GM19467 (cell line): ENCODE measurements around the gene ENKUR.
A peak's percentile ranks its signal among the peaks of the same experiment; 100 is the strongest.

Experiments used
- ATAC-seq: cut with Tn5 transposase; IDR thresholded peaks from one replicate; pipeline ENCODE4 v1.9.1; 2021; ENCODE audit warnings: mild to moderate bottlenecking, moderate library complexity; ENCODE audit not compliant: unreplicated experiment

The ENKUR gene

GRCh38 chr10:25015828-25016375, at the start of gene ENKUR:
ENKUR (minus strand) TSS chr10:25016158; CDS start chr10:25015936, 222 bp downstream.
- peak; percentile 60 for ATAC-seq

GRCh38 chr10:25064401-25064800, 48.4 kb upstream of the ENKUR start:
- ATAC-seq, result no peak

DNA sequence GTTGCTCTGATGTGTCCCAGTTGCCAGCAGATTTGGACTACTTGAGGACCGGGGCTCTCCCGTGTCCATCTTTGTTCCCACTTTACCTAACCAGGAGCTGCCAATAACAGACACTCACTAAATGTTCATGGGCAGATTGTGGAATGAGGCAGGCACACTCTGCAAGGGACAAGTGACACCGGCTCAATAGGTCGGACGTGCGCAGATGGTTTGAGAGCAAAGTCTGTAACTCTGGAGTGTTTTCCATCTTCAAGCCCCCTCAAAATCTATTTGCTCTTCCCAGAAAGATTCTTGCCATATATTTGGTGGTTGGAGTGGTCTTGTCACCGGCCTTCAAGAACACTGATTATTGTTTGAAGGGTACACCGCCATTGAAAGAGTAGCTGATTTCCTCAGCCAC, 47.7 kb upstream of the ENKUR start:
- no peak for ATAC-seq

- ATAC-seq, result no peak
These were observed 47.2 kb upstream of the ENKUR start for GRCh38 chr10:25063157-25063556.

DNA sequence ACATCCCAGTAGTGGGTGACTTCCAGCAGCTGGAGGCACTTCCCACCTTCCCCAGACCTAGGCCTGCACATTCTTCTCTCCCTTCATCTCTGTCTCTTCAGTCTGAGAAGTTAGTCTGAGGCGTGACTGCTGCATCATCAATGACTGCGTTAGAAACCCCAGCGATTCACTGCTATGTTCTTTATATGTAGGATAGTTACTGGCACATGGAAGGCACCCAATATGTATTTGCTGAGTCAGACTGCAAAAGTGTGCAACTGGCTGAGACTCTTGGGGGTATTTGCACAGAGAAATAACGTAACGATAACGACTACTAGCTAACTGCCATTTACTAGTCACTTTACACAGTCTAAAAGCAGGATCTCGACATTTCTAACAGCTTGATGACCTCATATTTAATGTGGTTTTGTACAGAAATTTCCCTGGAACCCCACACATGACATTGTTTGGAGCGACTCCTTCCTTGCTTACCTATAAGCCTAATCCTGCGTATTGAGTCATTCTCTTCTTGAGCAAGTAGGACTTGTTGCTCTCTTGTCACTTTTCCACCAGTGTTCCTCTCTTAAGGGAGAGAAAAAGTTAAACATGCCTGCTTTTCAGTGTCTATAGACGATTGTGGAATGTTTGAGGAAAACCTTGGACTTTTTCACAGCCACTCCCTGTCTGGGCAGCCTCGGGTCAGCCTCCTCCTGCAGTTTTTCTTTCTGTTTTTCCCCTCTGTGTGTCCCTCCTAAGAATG, 45.9 kb upstream of the ENKUR start:
- no peak for ATAC-seq

GRCh38 chr10:25061125-25061524, 45.2 kb upstream of the ENKUR start:
- no peak for ATAC-seq

GRCh38 chr10:25059990-25060389, 44.0 kb upstream of the ENKUR start:
- ATAC-seq, result no peak

DNA sequence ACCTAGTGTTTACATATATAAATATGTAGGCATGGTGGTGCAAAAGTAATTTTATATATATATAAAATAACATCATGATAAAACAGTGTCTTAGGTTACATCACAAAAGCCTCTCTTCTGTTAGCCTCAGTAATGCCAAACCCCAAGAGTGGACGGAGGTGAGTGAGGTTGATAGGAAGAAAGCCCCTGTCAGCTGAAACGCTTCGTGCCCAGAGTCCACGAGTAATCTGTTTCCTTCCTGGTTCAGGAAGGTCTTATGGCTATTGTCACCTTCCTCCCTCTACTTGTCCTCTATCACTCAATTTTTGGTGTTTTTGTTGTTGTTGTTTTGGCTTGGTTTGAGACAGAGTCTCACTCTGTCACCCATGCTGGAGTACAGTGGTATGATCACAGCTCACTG, 41.9 kb upstream of the ENKUR start:
- no peak for ATAC-seq

DNA sequence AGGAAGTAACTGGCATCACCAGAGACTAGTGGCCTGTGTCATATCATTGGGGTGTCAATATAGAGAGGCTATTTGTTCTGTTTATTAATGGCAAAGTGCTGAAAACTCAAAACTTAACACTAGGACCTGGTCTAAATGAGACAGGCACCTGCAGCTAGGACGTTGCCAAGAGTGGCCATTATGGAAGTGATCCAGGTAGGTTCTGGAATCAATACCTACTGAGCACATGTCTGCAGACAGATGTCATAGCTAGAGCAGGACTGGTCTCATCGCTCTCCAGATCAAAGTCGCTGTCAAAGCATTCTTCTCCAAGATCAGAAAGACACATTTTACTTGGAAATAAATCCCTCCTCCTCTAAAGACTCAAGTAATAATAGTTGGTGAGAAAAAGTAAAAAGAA, 40.8 kb upstream of the ENKUR start:
- no peak for ATAC-seq

- ATAC-seq, result no peak
These were observed 36.1 kb upstream of the ENKUR start for GRCh38 chr10:25052012-25052411.

DNA sequence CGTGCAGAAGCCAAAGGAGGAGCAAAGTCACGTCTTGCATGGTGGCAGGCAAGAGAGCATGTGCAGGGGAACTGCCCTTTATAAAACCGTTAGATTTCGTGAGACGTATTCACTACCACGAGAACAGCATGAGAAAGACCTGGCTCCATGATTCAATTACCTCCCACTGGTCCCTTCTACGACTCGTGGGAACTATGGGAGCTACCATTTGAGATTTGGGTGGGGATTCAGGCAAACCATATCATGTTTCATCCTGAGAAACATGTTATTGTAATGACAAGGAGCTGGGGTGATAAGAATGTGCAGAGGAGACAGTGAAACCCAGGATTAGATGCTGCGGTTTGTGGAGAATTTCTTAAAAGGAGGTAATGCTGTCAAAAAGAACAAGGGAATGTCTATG, 34.4 kb upstream of the ENKUR start:
- no peak for ATAC-seq

DNA sequence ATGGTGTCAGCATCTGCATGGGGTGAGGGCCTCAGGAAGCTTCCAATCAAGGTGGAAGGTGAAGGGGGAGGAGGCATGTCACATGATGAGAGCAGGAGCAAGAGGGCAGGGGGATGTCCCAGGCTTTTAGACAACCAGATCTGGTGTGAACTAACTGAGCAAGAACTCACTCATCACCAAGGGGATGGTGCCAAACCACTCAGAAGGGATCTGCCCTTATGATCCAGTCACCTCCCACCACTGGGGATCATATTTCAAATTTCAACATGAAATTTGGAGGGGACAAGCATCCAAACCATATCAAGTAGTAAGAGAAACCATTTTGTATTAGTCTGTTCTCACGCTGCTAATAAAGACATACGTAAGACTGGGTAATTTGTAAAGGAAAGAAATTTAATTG, 34.0 kb upstream of the ENKUR start:
- no peak for ATAC-seq

DNA sequence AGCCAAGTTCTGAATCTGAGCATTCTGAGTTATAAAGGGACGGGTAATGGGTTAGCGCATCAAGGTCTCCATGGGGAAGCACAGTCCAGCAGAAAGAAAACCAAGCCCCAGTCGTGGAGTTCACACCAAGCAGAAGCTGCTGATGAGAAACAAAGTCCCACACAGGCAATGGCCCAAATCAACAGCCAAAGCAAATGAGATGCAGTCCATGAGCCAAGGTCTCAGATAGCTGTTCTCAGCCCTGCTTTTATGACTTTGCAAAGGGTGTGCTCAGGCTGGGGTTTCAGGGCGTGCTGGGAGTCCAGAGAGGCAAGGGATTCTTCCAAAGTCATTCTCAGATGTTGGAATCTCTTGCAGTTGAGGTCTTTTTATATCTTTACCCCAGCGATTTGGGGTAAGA, 32.5 kb upstream of the ENKUR start:
- ATAC-seq, result no peak

GRCh38 chr10:25047591-25048301, 31.8 kb upstream of the ENKUR start:
- no peak for ATAC-seq

DNA sequence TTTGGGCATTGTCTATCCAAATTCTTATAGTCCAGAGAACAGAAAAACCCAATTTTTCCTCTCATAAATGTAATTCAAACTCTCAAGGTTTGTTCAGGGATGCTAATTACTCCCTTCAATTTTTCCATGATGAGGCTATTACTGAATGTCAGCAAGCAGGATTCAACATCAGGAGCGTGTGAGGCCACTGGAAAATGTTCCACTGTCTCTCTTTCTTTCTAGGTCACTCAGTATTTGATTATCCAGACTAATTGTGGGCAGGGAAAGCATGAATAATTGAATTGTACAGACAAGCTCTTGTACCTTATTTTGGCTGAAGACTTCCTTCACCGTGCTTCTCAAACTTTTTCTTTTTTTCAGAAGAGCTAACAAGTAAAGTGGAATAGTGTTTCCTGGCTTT, 31.1 kb upstream of the ENKUR start:
- no peak for ATAC-seq

- no peak for ATAC-seq
These were observed 30.7 kb upstream of the ENKUR start for GRCh38 chr10:25046641-25047040.

DNA sequence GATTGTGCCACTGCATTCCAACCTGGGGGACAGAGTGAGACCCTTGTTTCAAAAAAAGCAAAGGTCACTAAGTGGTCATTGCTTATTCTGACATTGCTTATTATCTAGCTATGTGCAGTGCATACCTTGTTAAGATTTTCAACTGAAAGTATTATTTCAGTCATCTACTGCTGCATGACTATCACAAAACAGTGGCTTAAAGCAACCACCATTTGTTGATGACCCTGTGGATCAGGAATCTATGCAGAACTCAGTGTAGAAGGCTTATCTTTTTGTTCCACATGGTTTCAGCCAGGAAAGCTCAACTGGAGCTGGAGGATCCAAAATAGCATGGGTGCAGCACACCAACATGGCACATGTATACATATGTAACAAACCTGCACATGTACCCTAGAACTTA, 23.6 kb upstream of the ENKUR start:
- ATAC-seq, result no peak

GRCh38 chr10:25038325-25038724, 22.4 kb upstream of the ENKUR start:
- no peak for ATAC-seq

- no peak for ATAC-seq
These were observed 20.4 kb upstream of the ENKUR start for GRCh38 chr10:25036381-25036780.

GRCh38 chr10:25029519-25029918, 13.6 kb upstream of the ENKUR start:
- ATAC-seq, result no peak

- ATAC-seq, result no peak
These were observed 12.8 kb upstream of the ENKUR start for GRCh38 chr10:25028711-25029110.

DNA sequence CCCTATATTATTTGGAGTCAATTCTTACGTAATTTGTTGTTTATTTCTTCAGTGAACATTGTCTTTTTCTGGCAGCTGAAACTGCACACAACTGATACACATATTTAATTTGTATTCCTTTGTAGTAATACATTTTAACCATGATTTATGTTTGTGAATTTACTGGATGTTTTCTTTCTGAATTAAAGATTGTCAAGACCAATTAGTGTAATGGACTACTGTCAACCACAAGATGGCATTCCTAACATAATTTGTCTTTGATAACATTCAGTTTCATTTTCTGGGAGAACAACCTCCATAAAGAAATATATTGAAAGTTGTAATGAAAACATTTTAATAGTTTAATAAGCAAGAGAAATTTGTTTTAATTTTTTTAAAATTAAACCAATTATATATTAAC, 10.5 kb upstream of the ENKUR start:
- no peak for ATAC-seq
